ENCODE data around the gene SAMD14. TPM values are rescaled to one million over a fixed set of nuclear protein-coding genes. Genes with fewer than 3 reads are reported as not detected.

Gene SAMD14
- total and polyA plus RNA-seq, 2 donors (not counting 1 experiment from before 2014, with no cell fraction given): 0.13 to 0.89 TPM

DNA sequence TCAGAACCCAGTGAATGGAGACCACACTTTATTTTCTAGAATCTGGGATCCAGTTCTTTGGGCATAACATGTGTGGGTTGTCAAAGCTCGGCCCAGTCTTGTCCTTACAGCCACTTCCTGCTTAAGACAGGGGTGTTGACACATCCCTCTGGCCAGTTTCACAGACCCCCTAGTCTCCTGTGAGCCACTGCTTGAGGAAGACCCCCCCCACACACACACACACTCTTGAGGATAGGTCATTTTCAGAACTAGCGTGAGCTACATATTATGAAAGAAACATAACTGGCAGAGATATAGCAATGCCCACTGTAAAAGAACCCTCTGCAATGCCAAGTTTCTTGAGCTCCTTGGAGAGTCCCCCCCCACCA lies 38.1 kb downstream of the SAMD14 start:
- ATAC-seq (ENCODE audit: low read depth) (no peak), DNase-seq (no peak)
- no peak overlapping the region for H3K4me3 Mint-ChIP-seq
- H3K27ac ChIP-seq (ENCODE audit: low read length in 2 of 2): no peak overlapping the region
- H3K4me1 Mint-ChIP-seq: peaks cover 25% of the 10 kb centered on the region
- H3K27ac Mint-ChIP-seq: peak overlapping the region; percentile 26
- TF ChIP-seq, protein P1, sequence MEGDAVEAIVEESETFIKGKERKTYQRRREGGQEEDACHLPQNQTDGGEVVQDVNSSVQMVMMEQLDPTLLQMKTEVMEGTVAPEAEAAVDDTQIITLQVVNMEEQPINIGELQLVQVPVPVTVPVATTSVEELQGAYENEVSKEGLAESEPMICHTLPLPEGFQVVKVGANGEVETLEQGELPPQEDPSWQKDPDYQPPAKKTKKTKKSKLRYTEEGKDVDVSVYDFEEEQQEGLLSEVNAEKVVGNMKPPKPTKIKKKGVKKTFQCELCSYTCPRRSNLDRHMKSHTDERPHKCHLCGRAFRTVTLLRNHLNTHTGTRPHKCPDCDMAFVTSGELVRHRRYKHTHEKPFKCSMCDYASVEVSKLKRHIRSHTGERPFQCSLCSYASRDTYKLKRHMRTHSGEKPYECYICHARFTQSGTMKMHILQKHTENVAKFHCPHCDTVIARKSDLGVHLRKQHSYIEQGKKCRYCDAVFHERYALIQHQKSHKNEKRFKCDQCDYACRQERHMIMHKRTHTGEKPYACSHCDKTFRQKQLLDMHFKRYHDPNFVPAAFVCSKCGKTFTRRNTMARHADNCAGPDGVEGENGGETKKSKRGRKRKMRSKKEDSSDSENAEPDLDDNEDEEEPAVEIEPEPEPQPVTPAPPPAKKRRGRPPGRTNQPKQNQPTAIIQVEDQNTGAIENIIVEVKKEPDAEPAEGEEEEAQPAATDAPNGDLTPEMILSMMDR (IDR thresholded peaks at IDR 0.05): no peak
- no peak for TF ChIP-seq EZH2 (IDR thresholded peaks at IDR 0.05; ENCODE audit: borderline replicate concordance, insufficient read depth, low read depth, low read length, poor library complexity, severe bottlenecking)
- H3K27me3 ChIP-seq (replicated peaks in 1 of 4; ENCODE audit: control extremely low read depth in 1 of 4, control insufficient read depth in 3 of 4, insufficient read depth in 4 of 4, low read length in 3 of 4): peaks cover 0 to 3% (median 0%) of the 10 kb centered on the region in 4 experiments
- H3K79me2 ChIP-seq (ENCODE audit: control insufficient read depth, insufficient read depth, low read length): peaks cover 13% of the 10 kb centered on the region
- no peaks in the 10 kb centered on the region for H3K9me3 ChIP-seq (ENCODE audit: control extremely low read depth in 1 of 3, control insufficient read depth in 2 of 3, insufficient read depth in 1 of 3, low read length in 2 of 3)
- no peak overlapping the region for H3K9ac ChIP-seq (ENCODE audit: low read length)
- H2AFZ ChIP-seq (ENCODE audit: insufficient read depth, low read depth, low read length, poor library complexity, severe bottlenecking): no peak overlapping the region
- H3K4me3 ChIP-seq (ENCODE audit: control extremely low read depth in 1 of 5, extremely low read depth in 1 of 5, insufficient read depth in 1 of 5, low read depth in 2 of 5, low read length in 4 of 5): no peak overlapping the region
- no peaks in the 10 kb centered on the region for H3K9me3 Mint-ChIP-seq (ENCODE audit: insufficient read depth)
- peaks cover 6% of the 10 kb centered on the region for H4K20me1 ChIP-seq (ENCODE audit: control insufficient read depth, insufficient read depth, low read length, poor library complexity, severe bottlenecking)
- CTCF ChIA-PET: interaction anchor here (0.9 to 4.2 kb wide), 11 partner anchors 12 to 211 kb away, joined by 3 to 47 read pairs (median 5); partner anchors contain the start of gene PPP1R9B
- no peaks in the 10 kb centered on the region for H3K27me3 Mint-ChIP-seq
- H3K4me1 ChIP-seq (ENCODE audit: control insufficient read depth in 2 of 2, insufficient read depth in 2 of 2, low read length in 2 of 2): peaks cover 8 to 19% of the 10 kb centered on the region in 2 donors
- H3K36me3 ChIP-seq (replicated peaks in 1 of 2; ENCODE audit: control extremely low read depth in 1 of 2, control insufficient read depth in 1 of 2, extremely low read depth in 1 of 2, insufficient read depth in 2 of 2, low read length in 1 of 2): no peaks in the 10 kb centered on the region
- 60% methylated on average over 1 of the region's 2 CpGs for WGBS (ENCODE audit: insufficient coverage)
- intact Hi-C loops (cut with micrococcal nuclease): loop anchor here (10.0 kb wide), 1 partner anchor 283 kb away; the partner anchor contains the start of genes EME1 and MRPL27
- POLR2A ChIA-PET: no interaction called here
- no peak overlapping the region for H3K4me2 ChIP-seq (replicated peaks; ENCODE audit: low read depth, low read length, poor library complexity, severe bottlenecking)

DNA sequence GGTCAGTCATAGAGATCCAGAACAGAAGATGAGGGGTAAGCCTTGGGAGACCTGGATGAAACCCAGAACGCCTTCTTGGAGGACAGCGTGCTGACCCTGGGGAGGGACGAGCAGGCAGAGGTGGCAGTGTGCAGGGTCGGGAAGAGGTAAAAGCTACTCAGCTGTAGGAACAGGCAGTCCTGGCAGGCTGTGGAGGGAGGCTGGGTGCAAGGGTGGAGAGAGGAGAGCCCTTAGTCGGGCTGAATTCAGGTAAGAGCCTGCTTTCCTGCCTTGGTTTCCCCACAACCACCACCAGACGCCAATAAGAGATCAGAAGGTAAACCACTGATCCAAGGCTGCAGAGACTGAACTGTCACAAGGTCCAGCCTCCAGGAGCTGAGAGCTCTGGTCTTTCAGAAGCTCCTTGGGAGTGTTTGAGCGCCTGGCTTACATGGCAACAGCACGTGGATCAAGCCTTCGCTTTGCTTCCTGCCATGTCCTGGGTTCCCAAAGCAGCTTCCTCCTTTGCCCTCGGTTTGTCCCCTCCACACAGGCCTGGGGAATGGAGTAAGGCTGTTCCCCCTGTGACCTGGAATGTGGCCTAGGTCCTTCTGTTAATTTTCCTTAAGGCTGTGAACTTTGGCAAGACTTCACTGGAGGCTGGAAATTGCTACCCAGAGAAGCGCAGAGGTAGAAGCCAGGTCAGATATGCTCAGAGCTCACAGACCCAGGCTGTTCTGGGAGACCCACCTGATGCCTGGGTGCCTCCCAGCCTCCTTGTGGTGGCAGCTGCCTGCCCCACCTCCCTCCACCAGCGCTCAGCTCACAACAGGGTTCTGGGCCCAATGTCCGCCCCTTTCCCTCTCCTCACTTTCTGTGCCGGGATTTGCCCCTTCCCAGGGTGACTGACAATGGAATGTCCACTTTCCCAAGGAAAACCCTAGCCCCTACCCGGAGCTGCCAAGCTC lies 38.7 kb downstream of the SAMD14 start:
- H2AFZ ChIP-seq (ENCODE audit: insufficient read depth, low read depth, low read length, poor library complexity, severe bottlenecking): no peak overlapping the region
- POLR2A ChIA-PET: no interaction called here

More for the DNA sequence above, 38.7 kb downstream of the SAMD14 start:
- Histone ChIP-seq H3K4me1 (ENCODE audit: control insufficient read depth in 2 of 2, insufficient read depth in 2 of 2, low read length in 2 of 2) (peaks cover 7 to 12% of the 10 kb centered on the region in 2 donors), H3K27ac (ENCODE audit: low read length in 2 of 2) (no peak overlapping the region), H3K36me3 (replicated peaks in 1 of 2; ENCODE audit: control extremely low read depth in 1 of 2, control insufficient read depth in 1 of 2, extremely low read depth in 1 of 2, insufficient read depth in 2 of 2, low read length in 1 of 2) (no peaks in the 10 kb centered on the region), H3K79me2 (ENCODE audit: control insufficient read depth, insufficient read depth, low read length) (peaks cover 11% of the 10 kb centered on the region), H3K27me3 (replicated peaks in 1 of 4; ENCODE audit: control extremely low read depth in 1 of 4, control insufficient read depth in 3 of 4, insufficient read depth in 4 of 4, low read length in 3 of 4) (peaks cover 0 to 3% (median 0%) of the 10 kb centered on the region in 4 experiments), H3K9ac (ENCODE audit: low read length) (no peak overlapping the region), H3K9me3 (ENCODE audit: control extremely low read depth in 1 of 3, control insufficient read depth in 2 of 3, insufficient read depth in 1 of 3, low read length in 2 of 3) (no peaks in the 10 kb centered on the region), H3K4me2 (replicated peaks; ENCODE audit: low read depth, low read length, poor library complexity, severe bottlenecking) (no peak overlapping the region), H3K4me3 (ENCODE audit: control extremely low read depth in 1 of 5, extremely low read depth in 1 of 5, insufficient read depth in 1 of 5, low read depth in 2 of 5, low read length in 4 of 5) (no peak overlapping the region), H4K20me1 (ENCODE audit: control insufficient read depth, insufficient read depth, low read length, poor library complexity, severe bottlenecking) (peaks cover 5% of the 10 kb centered on the region)
- no peak for DNase-seq
- CTCF ChIA-PET: interaction anchor here (0.9 to 4.2 kb wide), 9 partner anchors 13 to 211 kb away, joined by 3 to 47 read pairs (median 5); partner anchors contain the start of gene PPP1R9B
- TF ChIP-seq EZH2 (IDR thresholded peaks at IDR 0.05; ENCODE audit: borderline replicate concordance, insufficient read depth, low read depth, low read length, poor library complexity, severe bottlenecking): no peak
- TF ChIP-seq, protein P1 (IDR thresholded peaks at IDR 0.05): no peak
- H3K9me3 Mint-ChIP-seq (ENCODE audit: insufficient read depth): no peaks in the 10 kb centered on the region
- H3K4me1 Mint-ChIP-seq: peaks cover 20% of the 10 kb centered on the region
- no peak overlapping the region for H3K27ac Mint-ChIP-seq
- H3K27me3 Mint-ChIP-seq: no peaks in the 10 kb centered on the region
- intact Hi-C loops (cut with micrococcal nuclease): loop anchor here (10.0 kb wide), 1 partner anchor 284 kb away; the partner anchor contains the start of genes EME1 and MRPL27
- WGBS (ENCODE audit: insufficient coverage): 85% methylated on average over 13 of the region's 15 CpGs
- H3K4me3 Mint-ChIP-seq: no peak overlapping the region
- ATAC-seq (ENCODE audit: low read depth): no peak
